Heart right ventricle (tissue), 16 donors: ENCODE results near the gene HSPA4. TPM values are rescaled to one million over a fixed set of nuclear protein-coding genes. Genes with fewer than 3 reads are reported as not detected.

ENCODE experiments used
- ATAC-seq, 8 donors: fragments of 200-7000 bp; cut with Tn5 transposase; one replicate each; pipeline ENCODE4 v1.9.1; 2020; ENCODE audit warnings: mild to moderate bottlenecking in 8 of 8, moderate library complexity in 8 of 8, moderate number of reproducible peaks in 1 of 8
- DNase-seq, 2 donors: peaks; one replicate each; pipeline ENCODE4 v3.0.0-alpha.2; 2020
- H3K27ac ChIP-seq, 10 donors: fragments of 200-600 bp; sonication (generic) in 2 of 10; one replicate each; pipeline versions ENCODE4 v1.5.0 to v1.8.0; 2020 to 2022; ENCODE audit warnings: mild to moderate bottlenecking in 3 of 10
- H3K27me3 ChIP-seq, 7 donors: fragments of 200-600 bp; one replicate each; pipeline ENCODE4 v1.8.0; 2021 to 2022; ENCODE audit warnings: mild to moderate bottlenecking in 2 of 7
- H3K36me3 ChIP-seq, 9 donors: fragments of 200-600 bp; sonication (generic) in 1 of 9; one replicate each; pipeline versions ENCODE4 v1.5.0 to v1.8.0; 2020 to 2022; ENCODE audit warnings: mild to moderate bottlenecking in 2 of 9
- H3K4me1 ChIP-seq, 9 donors: fragments of 200-600 bp; sonication (generic) in 1 of 9; one replicate each; pipeline versions ENCODE4 v1.5.0 to v1.8.0; 2020 to 2022; ENCODE audit warnings: mild to moderate bottlenecking in 4 of 9
- H3K4me3 ChIP-seq, 10 donors: fragments of 200-600 bp; sonication (generic) in 2 of 10; one replicate each; pipeline versions ENCODE4 v1.5.0 to v1.8.0; 2020 to 2022; ENCODE audit warnings: mild to moderate bottlenecking in 7 of 10, moderate library complexity in 2 of 10
- H3K9me3 ChIP-seq, 11 donors: fragments of 200-600 bp in 10 of 11; sonication (generic) in 2 of 11; one replicate each; pipeline versions ENCODE4 v1.5.0 to v1.8.0; 2013 to 2022; ENCODE audit warnings: mild to moderate bottlenecking in 2 of 11, control low read depth in 1 of 11, moderate library complexity in 1 of 11
- WGBS, 2 donors: extraction: QIAGEN DNeasy Blood & Tissue Kit; methylation state at CpG; one replicate each; pipeline ENCODE4 v1.1.7; 2013; ENCODE audit warnings: inconsistent platforms in 1 of 2; 5-methylcytosine and 5-hydroxymethylcytosine counted together
- intact Hi-C, 10 donors: fragments of 100-400 bp; cut with DNase I; formaldehyde crosslinking; loops; one replicate each; pipeline versions ENCODE4 v1.11.1 to v1.14.2; 2022
- polyA plus RNA-seq, 2 donors: library from polyadenylated mRNA; stranded (reverse); fragments of 200-250 nt; gene quantifications; one replicate each; pipeline ENCODE4 v1.2.3, GENCODE V29; 2013
- total RNA-seq, 10 donors: library from RNA; stranded (reverse); fragmentation: NEBNext Ultra II Directional in 3 of 10; extraction: Animal tissue kit (Norgen Biotek cat#: 25700) in 3 of 10; gene quantifications; one replicate each; pipeline versions ENCODE4 v1.2.1 to v1.2.4, GENCODE V29; 2021 to 2023
- TF ChIP-seq, protein P1 (sequence below), 9 donors: fragments of 200-600 bp; sonication (generic) in 2 of 9; IDR thresholded peaks; one replicate each; pipeline versions ENCODE4 v1.5.0 to v1.8.0; 2021 to 2022; ENCODE audit warnings: antibody characterized with exemption in 9 of 9, mild to moderate bottlenecking in 5 of 9, moderate library complexity in 1 of 9
- donor health status: Arrhythmogenic right ventricular cardiomyopathy.
- donor health status: ischemic (EF 13 %, LVEDD 7.1; RV severe dilation, severe dysfunction).
- donor health status: healthy with polysubstance abuse.
- donor health status: DM: no; HTN: yes; CAD: no.
- donor health status: DM: no; HTN: no; CAD: no.
- donor health status: ischemic (EF 25% LVEDD 6.9; RV normal size, moderate dysfunction).
- donor health status: ischemic (EF 25% LVEDD 5.7; RV mildly dilated, moderate dysfunction).
- donor health status: healthy.
- donor health status: DM: yes; HTN: yes; CAD: no.
- donor health status: Ischemic cardiomyopathy.
- donor health status: ischemic (EF 35%, LVEDD 5.7; RV mildly dilated, moderate dysfunction).
- donor health status: nonischemic (EF 11% LVEDD 7.7; RV severe dilation, severe dysfunction).
- donor health status: DM: yes; HTN: yes; CAD: no.
- donor health status: PGD.
- donor health status: ischemic (EF 29% LVEDD 5.4; RV normal size, mild dysfunction).
- donor health status: nonischemic (EF 23%, LVEDD 6.1; RV moderate dilation, normal function).

Gene HSPA4
- total and polyA plus RNA-seq, 12 donors: 44.9 to 179 (median 111) TPM

DNA sequence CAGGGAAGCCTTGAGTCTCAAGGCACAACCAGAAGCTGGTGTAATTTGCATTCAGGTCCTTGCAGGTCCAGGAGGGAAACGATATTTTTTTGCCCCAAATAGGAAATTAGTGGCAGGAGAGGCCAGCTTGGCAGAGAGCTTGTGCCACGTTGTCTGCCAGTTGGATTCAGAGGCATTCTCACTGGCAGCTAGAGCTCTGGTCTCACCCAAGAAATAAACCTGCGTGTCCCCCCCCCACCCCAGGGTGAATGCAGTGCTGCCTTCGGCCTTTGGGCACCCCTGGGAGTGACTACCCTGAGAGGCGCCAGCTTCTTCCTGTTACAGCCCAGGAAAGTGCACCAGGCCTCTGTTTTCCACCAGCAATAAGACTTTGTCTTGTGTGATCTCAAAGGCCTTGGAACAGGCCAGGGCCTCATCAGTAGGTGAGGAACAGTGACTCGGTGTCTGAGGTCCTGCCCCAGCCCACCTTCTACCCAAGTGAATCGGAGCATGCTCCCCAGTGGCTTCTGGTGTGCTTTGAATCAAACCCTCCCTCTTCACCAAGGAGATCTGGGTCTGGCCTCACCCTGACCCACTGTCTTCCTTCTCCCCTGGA lies 68.4 kb downstream of the HSPA4 start:
- ATAC-seq: peak in 2 of 8 donors; percentile 14 to 34

DNA sequence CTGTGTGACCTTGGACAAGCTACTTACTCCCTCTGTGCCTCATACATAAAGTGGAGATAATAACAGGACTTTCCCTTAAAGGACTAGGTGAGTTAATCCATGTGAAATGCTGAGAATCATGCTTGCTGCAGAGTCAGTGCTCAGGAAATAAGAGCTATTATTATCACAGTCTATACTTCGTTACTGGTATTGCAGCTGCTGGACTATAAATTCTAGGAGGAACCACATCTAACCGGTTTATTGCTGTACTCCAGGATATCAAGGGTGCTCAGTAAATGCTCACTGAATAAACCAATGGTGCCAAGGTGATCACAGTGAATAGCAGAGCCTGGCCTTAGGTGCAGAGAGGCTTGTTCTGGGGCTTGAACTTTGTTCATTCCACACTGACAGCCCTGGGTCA lies 69.3 kb downstream of the HSPA4 start:
- no peak for ATAC-seq
- intact Hi-C loops: loop anchor here in 1 of 10 donors (10.0 kb wide), 1 partner anchor 124 kb away; no protein-coding TSS in a partner anchor
- no peaks in the 10 kb centered on the region for H3K27me3 ChIP-seq

More for the DNA sequence above, 68.4 kb downstream of the HSPA4 start:
- Histone ChIP-seq H3K4me1 (no peaks in the 10 kb centered on the region), H3K9me3 (no peaks in the 10 kb centered on the region), H3K27me3 (no peaks in the 10 kb centered on the region), H3K4me3 (no peak overlapping the region), H3K27ac (no peak overlapping the region), H3K36me3 (no peaks in the 10 kb centered on the region)
- intact Hi-C loops: loop anchor here in 1 of 10 donors (10.0 kb wide), 1 partner anchor 125 kb away; no protein-coding TSS in a partner anchor
- no peak for DNase-seq
- TF ChIP-seq, protein P1, sequence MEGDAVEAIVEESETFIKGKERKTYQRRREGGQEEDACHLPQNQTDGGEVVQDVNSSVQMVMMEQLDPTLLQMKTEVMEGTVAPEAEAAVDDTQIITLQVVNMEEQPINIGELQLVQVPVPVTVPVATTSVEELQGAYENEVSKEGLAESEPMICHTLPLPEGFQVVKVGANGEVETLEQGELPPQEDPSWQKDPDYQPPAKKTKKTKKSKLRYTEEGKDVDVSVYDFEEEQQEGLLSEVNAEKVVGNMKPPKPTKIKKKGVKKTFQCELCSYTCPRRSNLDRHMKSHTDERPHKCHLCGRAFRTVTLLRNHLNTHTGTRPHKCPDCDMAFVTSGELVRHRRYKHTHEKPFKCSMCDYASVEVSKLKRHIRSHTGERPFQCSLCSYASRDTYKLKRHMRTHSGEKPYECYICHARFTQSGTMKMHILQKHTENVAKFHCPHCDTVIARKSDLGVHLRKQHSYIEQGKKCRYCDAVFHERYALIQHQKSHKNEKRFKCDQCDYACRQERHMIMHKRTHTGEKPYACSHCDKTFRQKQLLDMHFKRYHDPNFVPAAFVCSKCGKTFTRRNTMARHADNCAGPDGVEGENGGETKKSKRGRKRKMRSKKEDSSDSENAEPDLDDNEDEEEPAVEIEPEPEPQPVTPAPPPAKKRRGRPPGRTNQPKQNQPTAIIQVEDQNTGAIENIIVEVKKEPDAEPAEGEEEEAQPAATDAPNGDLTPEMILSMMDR (IDR thresholded peaks at IDR 0.05): no peak
- WGBS, 2 donors: 65 to 76% methylated on average over 7 of the region's 7 CpGs

GRCh38 chr5:133121611-133122150 lies 69.9 kb downstream of the HSPA4 start:
- no peak overlapping the region for H3K27ac ChIP-seq
- DNase-seq: no peak
- no peaks in the 10 kb centered on the region for H3K27me3 ChIP-seq
- no peak for ATAC-seq
- WGBS, 2 donors: 81% methylated on average over 9 of the region's 9 CpGs
- no peaks in the 10 kb centered on the region for H3K36me3 ChIP-seq
- TF ChIP-seq, protein P1 (IDR thresholded peaks at IDR 0.05): no peak
- no peaks in the 10 kb centered on the region for H3K4me1 ChIP-seq
- intact Hi-C loops: loop anchor here in 1 of 10 donors (10.0 kb wide), 1 partner anchor 123 kb away; no protein-coding TSS in a partner anchor
- no peaks in the 10 kb centered on the region for H3K9me3 ChIP-seq
- no peak overlapping the region for H3K4me3 ChIP-seq

More for the DNA sequence above, 69.3 kb downstream of the HSPA4 start:
- Histone ChIP-seq H3K4me1 (no peaks in the 10 kb centered on the region), H3K27ac (no peak overlapping the region), H3K9me3 (no peaks in the 10 kb centered on the region), H3K36me3 (no peaks in the 10 kb centered on the region), H3K4me3 (no peak overlapping the region)
- TF ChIP-seq, protein P1 (IDR thresholded peaks at IDR 0.05): no peak
- 61 to 63% methylated on average over 2 of the region's 2 CpGs for WGBS, 2 donors
- no peak for DNase-seq

DNA sequence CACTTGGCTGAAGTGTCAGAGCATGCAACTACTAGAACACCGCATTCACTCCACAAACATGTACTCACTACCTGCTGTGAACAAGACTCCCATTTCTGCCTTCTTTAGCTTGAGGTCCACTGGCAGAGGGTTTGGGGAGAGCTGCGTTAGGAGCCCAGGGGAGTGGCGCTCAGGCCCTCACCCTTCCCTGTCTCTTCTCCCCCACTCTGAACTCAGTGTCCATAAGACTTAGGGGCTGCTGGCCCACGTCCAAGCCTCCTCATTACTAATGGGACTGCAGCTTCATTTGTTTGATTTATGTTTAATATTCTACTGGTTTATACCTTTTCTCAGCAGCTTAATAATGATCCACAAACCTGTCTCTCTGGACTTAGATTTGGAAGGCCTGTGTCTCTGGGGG lies 70.9 kb downstream of the HSPA4 start:
- Histone ChIP-seq H3K4me3 (no peak overlapping the region), H3K9me3 (no peaks in the 10 kb centered on the region), H3K4me1 (no peaks in the 10 kb centered on the region), H3K36me3 (no peaks in the 10 kb centered on the region), H3K27ac (no peak overlapping the region), H3K27me3 (no peaks in the 10 kb centered on the region)
- TF ChIP-seq, protein P1 (IDR thresholded peaks at IDR 0.05): no peak
- ATAC-seq (no peak), DNase-seq (no peak)
- WGBS, 2 donors: 81 to 91% methylated on average over 4 of the region's 4 CpGs
- intact Hi-C loops: loop anchor here in 1 of 10 donors (10.0 kb wide), 1 partner anchor 122 kb away; no protein-coding TSS in a partner anchor
